ENCODE results near the gene NT5DC2.

- TF ChIP-seq JUN (CRISPR knock-in tag; IDR thresholded peaks at IDR 0.05): no peak
- no peak for TF ChIP-seq ELF4 (CRISPR knock-in tag; IDR thresholded peaks at IDR 0.05; ENCODE audit: low read depth)
- TF ChIP-seq ZBTB21 (CRISPR knock-in tag; IDR thresholded peaks at IDR 0.05; ENCODE audit: borderline replicate concordance): no peak
- TF ChIP-seq CTCF (IDR thresholded peaks at IDR 0.05): no peak
- TF ChIP-seq TEAD4 (CRISPR knock-in tag; IDR thresholded peaks at IDR 0.05): no peak
- no peak for TF ChIP-seq STAT6 (CRISPR knock-in tag; conservative IDR thresholded peaks at IDR 0.05; ENCODE audit: low read depth)
- TF ChIP-seq MAX (CRISPR knock-in tag; IDR thresholded peaks at IDR 0.05): no peak
- TF ChIP-seq ZNF416 (CRISPR knock-in tag; IDR thresholded peaks at IDR 0.05): no peak
- no peak for TF ChIP-seq HMGA2 (CRISPR knock-in tag; IDR thresholded peaks at IDR 0.05)
- no peak for TF ChIP-seq CREB1 (CRISPR knock-in tag; IDR thresholded peaks at IDR 0.05)
These were observed 44.9 kb downstream of the NT5DC2 start for GRCh38 chr3:52488746-52489145.

All from WTC11 (cell line).